ENCODE measurements around the gene ZNF700.
A peak's percentile ranks its signal among the peaks of the same experiment; 100 is the strongest.
"Not testable (repeated sequence)": the region's sequence is repeated elsewhere in the genome, so short reads cannot be mapped to it uniquely, and the experiment has no call there.

The ZNF700 gene

GRCh38 chr19:11924886-11925650, at the start of gene ZNF700:
Gene ZNF700, plus strand, starts transcription at chr19:11925107. Its CDS starts 104 bp downstream, at chr19:11925211.
- peak; percentile 76 to 90 for DNase-seq (ENCODE audit: low read depth in 2 of 2)

DNA sequence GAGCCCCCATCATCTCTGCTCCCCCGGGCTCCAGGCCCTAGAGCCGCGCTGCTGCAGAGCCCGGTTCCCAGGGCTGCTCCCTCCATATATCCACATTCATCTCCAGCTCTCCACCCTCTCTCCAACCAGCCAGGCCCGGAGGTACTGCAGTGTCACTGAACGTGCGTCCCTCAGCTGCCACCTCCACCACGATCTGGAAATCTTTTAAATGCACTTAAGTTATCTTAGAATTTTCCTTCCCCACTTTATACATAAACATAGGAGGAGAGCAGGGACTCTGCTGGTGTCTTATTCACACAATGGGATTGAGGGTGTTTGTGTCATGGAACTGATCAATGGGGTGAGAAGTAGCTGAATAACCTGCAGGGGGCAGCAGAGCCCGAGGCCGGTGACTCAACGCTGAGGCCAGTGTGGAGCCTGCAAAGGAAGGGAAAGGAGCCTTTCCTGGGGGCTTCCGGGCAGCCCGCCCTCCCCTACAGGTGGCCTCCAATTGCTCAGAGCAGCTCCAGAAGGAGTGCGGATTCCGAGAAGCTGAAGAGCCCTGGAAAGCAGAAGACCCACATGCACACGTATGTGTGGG, 45.1 kb upstream of the ZNF700 start:
- peak in 1 of 2 donors; percentile 5 for DNase-seq (ENCODE audit: low read depth in 2 of 2)

- DNase-seq (ENCODE audit: low read depth in 2 of 2): no peak
Observed at GRCh38 chr19:11880598-11880997, 44.3 kb upstream of the ZNF700 start.

- DNase-seq (ENCODE audit: low read depth in 2 of 2): peak; percentile 34 to 39
Observed at GRCh38 chr19:11881151-11881800, 43.6 kb upstream of the ZNF700 start.

DNA sequence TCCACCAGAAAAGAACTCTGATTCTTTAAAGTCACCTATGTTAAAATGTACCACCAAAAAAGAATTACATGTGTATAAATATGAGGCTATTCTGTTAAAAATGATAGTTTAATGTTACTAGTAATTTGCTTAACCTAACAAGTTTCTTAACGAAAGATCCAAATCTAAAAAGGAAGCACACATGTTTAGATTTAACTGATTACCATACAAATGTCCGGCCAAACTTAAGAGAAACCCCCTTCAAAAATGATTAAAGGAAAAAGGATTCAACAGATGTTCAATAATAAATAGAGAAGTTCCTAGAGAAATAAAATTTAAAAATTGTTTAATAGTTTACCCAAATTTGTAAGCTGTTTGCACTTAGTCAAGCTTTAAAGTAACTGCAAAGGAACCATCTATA, 42.3 kb upstream of the ZNF700 start:
- DNase-seq (ENCODE audit: low read depth in 2 of 2): no peak

- no peak for DNase-seq (ENCODE audit: low read depth in 2 of 2)
Observed at GRCh38 chr19:11887234-11887610, 37.7 kb upstream of the ZNF700 start.

DNA sequence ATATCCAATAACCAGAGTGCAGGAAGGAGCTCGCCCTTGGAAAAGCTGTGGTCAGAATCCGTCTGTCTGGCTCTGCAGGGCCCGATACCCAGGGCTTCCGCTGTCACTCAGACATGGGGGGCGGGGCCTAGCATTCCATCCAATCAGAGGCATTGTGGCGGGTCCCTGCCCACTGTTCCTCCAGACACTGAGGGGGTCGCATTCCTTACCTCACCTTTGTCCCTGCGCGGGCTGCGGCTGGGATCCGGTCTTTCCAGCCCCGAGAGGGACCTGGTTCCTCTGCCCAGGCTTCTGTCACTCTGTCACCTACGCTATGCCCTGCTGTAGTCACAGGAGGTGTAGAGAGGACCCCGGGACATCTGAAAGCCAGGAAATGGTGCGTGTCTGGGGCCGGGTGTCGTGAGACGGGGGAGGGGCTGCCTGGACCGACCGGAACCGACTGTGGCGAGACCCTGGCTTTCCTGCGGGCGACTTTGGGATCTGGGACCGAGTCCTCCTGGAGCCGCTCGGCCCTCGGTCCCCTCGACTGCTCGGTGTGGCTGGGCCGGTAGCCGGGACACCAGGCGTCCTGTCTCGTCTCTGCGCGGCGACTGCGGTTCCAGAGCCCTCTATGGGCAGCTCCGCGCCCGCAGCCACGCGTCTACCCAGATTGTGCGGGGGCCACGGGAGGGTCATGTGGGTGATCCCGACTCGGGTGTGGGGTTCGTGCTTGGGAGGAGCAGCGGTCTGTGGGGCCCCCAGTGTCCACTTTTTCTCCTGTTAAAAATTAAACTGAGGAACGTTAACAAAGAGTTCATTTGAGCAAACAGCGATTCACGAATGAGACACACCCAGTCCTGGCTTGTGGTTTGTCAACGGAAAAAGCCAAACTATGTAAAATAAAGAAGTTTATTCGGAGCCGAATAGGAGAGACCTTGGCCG, 37.0 kb upstream of the ZNF700 start, which contains the start of gene ZNF69:
Gene ZNF69 (plus strand): TSS at position 172 of the 921 bp plus-strand sequence. CDS start 142 bp downstream, at position 314.
- DNase-seq (ENCODE audit: low read depth in 2 of 2): peak; percentile 29 to 45

DNA sequence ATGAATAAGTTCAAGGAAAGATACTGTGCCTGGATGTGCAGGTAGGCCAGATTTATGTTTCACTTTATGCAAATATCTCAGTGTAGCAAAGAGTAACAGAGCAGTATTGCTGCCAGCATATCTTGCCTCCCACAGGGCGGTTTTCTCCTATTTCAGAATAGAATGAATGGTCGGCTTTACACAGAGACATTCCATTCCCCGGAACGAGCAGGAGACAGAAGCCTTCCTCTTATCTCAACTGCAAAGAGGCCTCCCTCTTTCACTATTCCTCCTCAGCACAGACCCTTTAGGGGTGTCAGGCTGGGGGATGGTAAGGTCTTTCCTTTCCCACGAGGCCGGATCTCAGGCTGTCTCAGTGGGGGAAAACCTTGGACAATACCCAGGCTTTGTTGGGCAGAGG, 35.0 kb upstream of the ZNF700 start:
- not testable (repeated sequence) for DNase-seq (ENCODE audit: low read depth in 2 of 2)

- no peak for DNase-seq (ENCODE audit: low read depth in 2 of 2)
Observed at GRCh38 chr19:11890634-11891033, 34.3 kb upstream of the ZNF700 start.

GRCh38 chr19:11894851-11895250, 30.1 kb upstream of the ZNF700 start:
- DNase-seq (ENCODE audit: low read depth in 2 of 2): no peak

DNA sequence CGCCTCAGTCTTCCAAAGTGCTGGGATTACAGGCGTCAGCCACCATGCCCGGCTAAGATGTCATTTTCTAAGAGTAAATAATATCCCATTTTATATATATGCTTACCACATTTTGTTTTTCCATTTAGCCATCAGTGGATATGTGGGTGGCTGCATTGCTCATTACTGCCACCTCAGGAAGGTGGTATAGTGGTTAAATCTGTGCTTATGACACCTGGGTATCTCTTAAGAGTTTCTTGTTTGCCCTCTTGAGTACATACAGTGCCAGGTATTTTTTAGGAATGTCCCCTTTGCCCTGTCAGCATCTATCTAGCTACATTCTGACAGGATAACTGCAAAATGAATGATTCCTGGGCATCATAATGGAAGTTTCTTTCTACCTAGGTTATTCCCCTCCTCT, 22.7 kb upstream of the ZNF700 start:
- DNase-seq (ENCODE audit: low read depth in 2 of 2): no peak

- no peak for DNase-seq (ENCODE audit: low read depth in 2 of 2)
Observed at GRCh38 chr19:11905928-11906327, 19.0 kb upstream of the ZNF700 start.

DNA sequence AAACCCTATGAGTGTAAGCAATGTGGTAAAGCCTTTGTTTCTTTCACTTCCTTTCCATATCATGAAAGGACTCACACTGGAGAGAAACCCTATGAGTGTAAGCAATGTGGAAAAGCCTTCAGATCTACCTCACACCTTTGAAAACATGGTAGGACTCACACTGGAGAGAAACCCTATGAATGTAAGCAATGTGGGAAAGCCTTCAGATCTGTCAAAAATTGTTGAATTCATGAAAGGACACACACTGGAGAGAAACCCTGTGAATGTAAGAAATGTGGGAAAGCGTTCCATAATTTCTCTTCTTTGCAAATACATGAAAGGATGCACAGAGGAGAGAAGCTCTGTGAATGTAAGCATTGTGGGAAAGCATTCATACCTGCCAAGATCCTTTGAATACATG, 13.0 kb upstream of the ZNF700 start:
- DNase-seq (ENCODE audit: low read depth in 2 of 2): not testable (repeated sequence)

GRCh38 chr19:11914417-11915051, 10.4 kb upstream of the ZNF700 start:
- DNase-seq (ENCODE audit: low read depth in 2 of 2): not testable (repeated sequence)

GRCh38 chr19:11921852-11922495, 2.9 kb upstream of the ZNF700 start:
- no peak for DNase-seq (ENCODE audit: low read depth in 2 of 2)

DNA sequence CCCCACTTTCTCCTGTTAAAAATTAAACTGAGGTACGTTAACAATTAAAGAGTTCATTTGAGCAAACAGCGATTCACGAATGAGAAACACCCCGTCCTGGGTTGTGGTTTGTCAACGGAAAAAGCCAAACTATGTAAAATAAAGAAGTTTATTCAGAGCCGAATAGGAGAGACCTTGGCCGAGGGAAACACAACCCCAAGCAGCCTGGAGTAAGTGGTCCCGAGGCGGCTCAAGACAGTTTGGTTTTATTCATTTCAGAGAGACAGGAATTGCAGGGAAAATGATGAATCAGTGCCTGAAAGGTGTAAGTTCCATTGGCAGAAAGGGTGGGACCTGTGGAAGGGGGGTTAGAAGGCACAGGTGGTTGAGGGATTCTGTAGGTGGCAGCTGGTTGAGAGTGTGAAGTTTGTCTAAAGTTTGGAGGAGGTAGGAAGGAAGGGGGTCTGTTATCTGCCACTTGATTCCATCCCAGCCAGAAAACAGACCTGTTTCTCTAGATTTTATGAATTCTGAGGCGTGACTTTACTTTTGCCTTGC, 812 bp downstream of the ZNF700 start:
- DNase-seq (ENCODE audit: low read depth in 2 of 2): not testable (repeated sequence)

- DNase-seq (ENCODE audit: low read depth in 2 of 2): no peak
Observed at GRCh38 chr19:11927227-11927626, 2.3 kb downstream of the ZNF700 start.

DNA sequence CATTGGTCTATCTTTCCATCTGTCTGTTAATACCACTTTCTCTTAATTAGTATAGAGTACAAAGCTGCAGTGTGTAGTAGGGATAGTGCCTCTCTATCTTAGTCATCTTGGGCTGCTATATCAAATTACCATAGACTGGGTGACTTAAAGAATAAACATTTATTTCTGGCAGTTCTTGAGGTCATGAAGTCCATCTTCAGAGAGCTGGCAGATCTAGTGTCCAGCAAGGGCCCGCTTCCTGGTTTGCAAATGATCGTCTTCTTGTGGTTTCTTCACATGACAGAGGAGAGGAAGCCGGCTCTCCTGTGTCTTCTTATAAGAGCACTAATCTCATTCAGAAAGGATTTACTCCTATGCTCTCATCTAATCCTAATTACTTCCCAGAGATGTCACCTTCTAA, 6.1 kb downstream of the ZNF700 start:
- DNase-seq (ENCODE audit: low read depth in 2 of 2): no peak

DNA sequence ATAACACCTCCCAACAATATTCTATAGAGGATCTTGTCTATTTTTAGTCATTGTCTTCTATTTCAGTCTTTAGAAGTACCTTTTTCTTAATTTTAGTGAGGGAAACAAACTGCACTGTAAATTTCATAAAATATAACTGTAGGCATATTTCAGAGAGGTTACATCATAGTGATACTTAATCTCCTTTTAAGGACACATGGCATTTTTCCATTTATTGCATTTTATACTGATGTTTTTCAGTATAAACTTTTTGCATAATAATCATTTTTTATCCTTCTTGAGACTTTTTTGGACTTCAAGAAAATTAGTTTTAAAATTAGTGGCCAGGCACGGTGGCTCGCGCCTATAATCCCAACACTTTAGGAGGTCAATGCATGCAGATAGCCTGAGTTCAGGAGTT, 6.6 kb downstream of the ZNF700 start:
- no peak for DNase-seq (ENCODE audit: low read depth in 2 of 2)

DNA sequence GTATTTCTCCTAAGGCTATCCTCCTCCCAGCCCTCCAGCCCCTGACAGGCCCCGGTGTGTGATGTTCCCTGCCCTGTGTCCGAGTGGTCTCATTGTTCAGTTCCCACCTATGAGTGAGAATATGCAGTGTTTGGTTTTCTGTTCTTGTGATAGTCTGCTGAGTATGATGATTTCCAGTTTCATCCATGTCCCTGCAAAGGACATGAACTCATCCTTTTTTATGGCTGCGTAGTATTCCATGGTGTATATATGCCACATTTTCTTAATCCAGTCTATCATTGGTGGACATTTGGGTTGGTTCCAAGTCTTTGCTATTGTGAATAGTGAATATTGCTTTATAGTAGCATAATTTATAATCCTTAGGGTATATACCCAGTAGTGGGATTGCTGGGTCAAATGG, 10.9 kb downstream of the ZNF700 start:
- not testable (repeated sequence) for DNase-seq (ENCODE audit: low read depth in 2 of 2)

Measured in stimulated activated CD8-positive, alpha-beta memory T cell treated with anti-CD3 and anti-CD28 coated beads, Interleukin-2, amount 100 ng/mL, for 1 hour (primary cell).